ENCODE results near the gene SIRT3. TPM values are rescaled to one million over a fixed set of nuclear protein-coding genes. Genes with fewer than 3 reads are reported as not detected.

SIRT3 gene
- polyA plus RNA-seq, 3 donors: 4.3 to 23.7 (median 4.3) TPM

- no peak overlapping the region for H3K9ac ChIP-seq (ENCODE audit: insufficient read depth, low read length, poor library complexity, severe bottlenecking)
- no CpG with 5 or more reads among the region's 3 CpGs for WGBS (ENCODE audit: insufficient coverage)
- H3K4me2 ChIP-seq (replicated peaks; ENCODE audit: extremely low read depth, low read length, poor library complexity, severe bottlenecking): no peak overlapping the region
- no peaks in the 10 kb centered on the region for H3K9me3 ChIP-seq (replicated peaks in 1 of 2; ENCODE audit: control insufficient read depth in 1 of 2, insufficient read depth in 1 of 2, low read length in 2 of 2)
- Mint-ChIP-seq H3K4me1 (peaks cover 7% of the 10 kb centered on the region), H3K36me3 (peaks cover 35 to 38% of the 10 kb centered on the region in 2 donors), H3K4me3 (no peak overlapping the region), H3K27me3 (ENCODE audit: low read depth in 3 of 3) (peaks cover 0 to 5% (median 4%) of the 10 kb centered on the region in 3 donors), H3K27ac (no peak overlapping the region), H3K9me3 (no peaks in the 10 kb centered on the region)
- TF ChIP-seq CTCF (IDR thresholded peaks at IDR 0.05): no peak
- H4K20me1 ChIP-seq (ENCODE audit: insufficient read depth, low read length): no peaks in the 10 kb centered on the region
- H3K4me3 ChIP-seq (replicated peaks in 1 of 3; ENCODE audit: low read depth in 2 of 3, low read length in 3 of 3): no peak overlapping the region
- H3K27ac ChIP-seq (ENCODE audit: low read depth in 1 of 2, low read length in 2 of 2): no peak overlapping the region
- no peaks in the 10 kb centered on the region for H3K4me1 ChIP-seq (ENCODE audit: control insufficient read depth in 1 of 2, insufficient read depth in 2 of 2, low read length in 2 of 2)
- H3K79me2 ChIP-seq (ENCODE audit: insufficient read depth, low read length): no peaks in the 10 kb centered on the region
- H3K27me3 ChIP-seq (ENCODE audit: control insufficient read depth in 2 of 2, insufficient read depth in 2 of 2, low read length in 2 of 2): no peaks in the 10 kb centered on the region
- intact Hi-C loops (cut with micrococcal nuclease): no loop called here
- no peak for DNase-seq
- H2AFZ ChIP-seq (ENCODE audit: insufficient read depth, low read depth, low read length, poor library complexity, severe bottlenecking): no peak overlapping the region
- H3K36me3 ChIP-seq (replicated peaks in 1 of 2; ENCODE audit: control insufficient read depth in 1 of 2, insufficient read depth in 2 of 2, low read length in 2 of 2): peaks cover 36 to 37% of the 10 kb centered on the region in 2 donors
Observed at GRCh38 chr11:255176-255575, 19.0 kb upstream of the SIRT3 start.

- WGBS (ENCODE audit: insufficient coverage): 96% methylated on average over 4 of the region's 5 CpGs
- H3K4me3 ChIP-seq (replicated peaks in 1 of 3; ENCODE audit: low read depth in 2 of 3, low read length in 3 of 3): no peak overlapping the region
- no peaks in the 10 kb centered on the region for H3K79me2 ChIP-seq (ENCODE audit: insufficient read depth, low read length)
- no peaks in the 10 kb centered on the region for H3K9me3 Mint-ChIP-seq
- peaks cover 6% of the 10 kb centered on the region for H3K4me1 Mint-ChIP-seq
- no peak overlapping the region for H3K9ac ChIP-seq (ENCODE audit: insufficient read depth, low read length, poor library complexity, severe bottlenecking)
- H3K36me3 Mint-ChIP-seq: peaks cover 45 to 51% of the 10 kb centered on the region in 2 donors
- no peak for DNase-seq
- no peak overlapping the region for H3K27ac ChIP-seq (ENCODE audit: low read depth in 1 of 2, low read length in 2 of 2)
- TF ChIP-seq CTCF (IDR thresholded peaks at IDR 0.05): no peak
- no peaks in the 10 kb centered on the region for H3K27me3 ChIP-seq (ENCODE audit: control insufficient read depth in 2 of 2, insufficient read depth in 2 of 2, low read length in 2 of 2)
- intact Hi-C loops (cut with micrococcal nuclease): loop anchor here (5.0 kb wide), 4 partner anchors 33 to 103 kb away; partner anchors contain the start of genes IFITM2 (in 1 of the 2) and PGGHG (in 1 of the 2)
- no peak overlapping the region for H3K4me2 ChIP-seq (replicated peaks; ENCODE audit: extremely low read depth, low read length, poor library complexity, severe bottlenecking)
- H3K9me3 ChIP-seq (replicated peaks in 1 of 2; ENCODE audit: control insufficient read depth in 1 of 2, insufficient read depth in 1 of 2, low read length in 2 of 2): no peaks in the 10 kb centered on the region
- H2AFZ ChIP-seq (ENCODE audit: insufficient read depth, low read depth, low read length, poor library complexity, severe bottlenecking): no peak overlapping the region
- H3K36me3 ChIP-seq (replicated peaks in 1 of 2; ENCODE audit: control insufficient read depth in 1 of 2, insufficient read depth in 2 of 2, low read length in 2 of 2): peaks cover 48 to 49% of the 10 kb centered on the region in 2 donors
- no peaks in the 10 kb centered on the region for H3K4me1 ChIP-seq (ENCODE audit: control insufficient read depth in 1 of 2, insufficient read depth in 2 of 2, low read length in 2 of 2)
- H4K20me1 ChIP-seq (ENCODE audit: insufficient read depth, low read length): no peaks in the 10 kb centered on the region
- H3K27me3 Mint-ChIP-seq (ENCODE audit: low read depth in 3 of 3): peaks cover 0 to 4% (median 3%) of the 10 kb centered on the region in 3 donors
- H3K27ac Mint-ChIP-seq: peak overlapping the region in 1 of 7 donors; percentile 32
- no peak overlapping the region for H3K4me3 Mint-ChIP-seq
Observed at GRCh38 chr11:253886-254270, 17.7 kb upstream of the SIRT3 start.
